SIG-M5 treated with dmso at 0.1 percent for 504 hours (cell line): ENCODE results near the gene SPATA17.
"Not testable (repeated sequence)": the region's sequence is repeated elsewhere in the genome, so short reads cannot be mapped to it uniquely, and the experiment has no call there.

ENCODE experiments used
- DNase-seq: peaks from one replicate; lab custom pipeline; 2025; ENCODE audit not compliant: unreplicated experiment; lab: John Stamatoyannopoulos, UW

SPATA17 gene

GRCh38 chr1:217630711-217631591 lies at the start of gene SPATA17, which contains the start of gene GPATCH2:
Gene SPATA17, plus strand, starts transcription at chr1:217631344. Its CDS starts 35 bp downstream, at chr1:217631379.
Gene GPATCH2, minus strand, starts transcription at chr1:217631090. Its CDS starts 119 bp downstream, at chr1:217630971.
- DNase-seq = peak; percentile 96

- DNase-seq = not testable (repeated sequence)
Measured at GRCh38 chr1:217584286-217584811, 46.8 kb upstream of the SPATA17 start.

- peak; percentile 41 for DNase-seq
Measured at GRCh38 chr1:217585577-217585976, 45.6 kb upstream of the SPATA17 start.

DNA sequence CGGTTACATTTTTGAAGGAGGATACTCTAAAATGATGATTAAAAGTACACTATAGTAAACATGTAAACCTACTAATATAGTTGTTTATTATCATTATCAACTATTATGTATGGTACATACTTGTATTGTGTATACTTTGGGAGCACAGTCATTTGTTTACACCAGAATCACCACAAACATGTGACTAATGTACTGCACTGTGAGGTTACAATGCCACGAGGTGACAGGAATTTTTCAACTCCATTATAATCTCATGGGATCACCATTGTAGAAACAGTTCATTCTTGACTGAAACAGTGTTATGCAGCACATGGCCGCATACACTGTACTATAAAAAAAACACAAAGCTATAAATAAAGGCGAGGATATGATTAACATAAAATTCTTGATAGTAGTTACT lies 44.6 kb upstream of the SPATA17 start:
- DNase-seq = no peak

- no peak for DNase-seq
Measured at GRCh38 chr1:217590598-217590997, 40.5 kb upstream of the SPATA17 start.

GRCh38 chr1:217599154-217599553 lies 32.0 kb upstream of the SPATA17 start:
- DNase-seq = no peak

DNA sequence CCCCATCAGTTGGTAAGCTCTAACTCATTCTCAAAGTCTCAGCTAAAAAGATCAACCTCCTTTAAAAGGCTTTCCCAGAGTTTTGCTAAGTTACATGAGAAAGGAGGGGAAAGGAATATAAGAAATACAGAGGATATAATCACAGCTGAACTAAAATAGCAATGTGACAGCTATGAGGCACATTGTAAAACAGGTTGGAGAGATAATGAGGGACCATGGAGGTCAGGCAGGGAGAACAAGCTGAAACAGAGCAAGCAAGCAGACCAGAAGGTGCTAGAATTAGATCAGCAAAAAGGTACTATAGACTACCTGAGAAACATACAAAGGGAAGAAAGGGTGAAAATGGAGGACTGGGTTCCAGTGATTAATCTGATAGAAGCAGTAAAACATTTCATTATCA lies 28.8 kb upstream of the SPATA17 start:
- no peak for DNase-seq

- no peak for DNase-seq
Measured at GRCh38 chr1:217605390-217605789, 25.8 kb upstream of the SPATA17 start.

DNA sequence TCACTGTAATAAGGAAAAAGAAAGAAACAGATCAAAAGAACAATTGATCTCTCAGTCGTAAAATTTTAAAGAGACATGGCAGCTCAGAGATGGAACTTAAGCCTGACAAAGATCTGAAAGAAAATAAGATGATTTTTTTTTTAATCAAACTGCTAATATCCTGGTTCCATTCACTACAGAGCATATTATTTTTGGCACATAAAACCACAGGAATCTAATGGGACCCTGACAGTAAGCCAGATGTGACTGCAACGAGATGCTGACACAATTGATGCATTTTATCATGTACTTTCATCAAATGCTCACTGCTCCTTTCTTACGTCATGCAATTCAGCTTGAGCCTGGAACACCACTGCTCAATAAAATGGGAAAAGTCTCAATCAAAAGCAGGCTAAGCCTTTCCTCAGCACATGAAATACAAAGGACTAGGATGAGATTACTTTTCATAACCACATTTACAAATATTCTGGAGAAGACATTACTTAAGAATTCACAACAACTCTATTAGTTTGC lies 16.9 kb upstream of the SPATA17 start:
- DNase-seq = no peak

DNA sequence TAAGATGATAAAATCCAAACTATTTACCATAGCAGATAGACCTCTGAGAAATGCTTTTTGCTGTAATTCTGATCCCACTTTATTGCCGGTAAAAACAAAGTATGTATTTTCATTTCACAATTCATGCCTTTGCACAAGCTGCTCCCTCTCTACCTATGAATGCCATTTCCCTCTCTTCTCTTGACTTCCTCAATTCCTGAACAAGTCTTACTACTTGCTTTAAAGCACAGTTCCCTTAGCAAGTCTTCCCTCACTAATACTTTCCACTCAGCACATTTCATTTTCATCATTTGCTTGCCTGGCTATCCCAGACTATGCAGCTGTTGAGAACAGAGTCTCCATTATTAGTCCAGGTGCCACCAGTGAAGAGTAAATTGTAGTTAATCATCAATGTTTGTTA lies 14.0 kb upstream of the SPATA17 start:
- DNase-seq = peak; percentile 67

DNA sequence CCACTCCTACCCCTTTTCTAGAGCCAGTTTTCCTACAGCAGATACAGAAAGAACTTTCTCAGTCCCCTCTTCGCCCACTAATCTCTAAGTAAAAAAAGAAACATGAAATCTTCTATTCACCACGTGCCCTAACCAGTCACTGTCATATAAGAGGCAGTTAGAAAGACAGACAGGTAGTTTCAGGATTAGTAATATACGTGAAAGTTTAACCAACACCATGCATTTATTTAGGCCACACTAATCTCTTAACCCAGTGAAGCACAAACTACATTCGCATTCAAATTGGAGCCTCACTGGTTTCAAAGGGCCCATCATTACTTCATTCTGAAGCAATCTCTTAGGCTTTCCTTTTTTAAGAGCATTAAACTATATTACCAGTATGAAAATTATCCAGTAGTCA lies 10.3 kb upstream of the SPATA17 start:
- no peak for DNase-seq

- no peak for DNase-seq
Measured at GRCh38 chr1:217622042-217622441, 9.1 kb upstream of the SPATA17 start.

- DNase-seq = no peak
Measured at GRCh38 chr1:217626321-217626720, 4.8 kb upstream of the SPATA17 start.

GRCh38 chr1:217627431-217627830 lies 3.7 kb upstream of the SPATA17 start:
- DNase-seq = no peak

DNA sequence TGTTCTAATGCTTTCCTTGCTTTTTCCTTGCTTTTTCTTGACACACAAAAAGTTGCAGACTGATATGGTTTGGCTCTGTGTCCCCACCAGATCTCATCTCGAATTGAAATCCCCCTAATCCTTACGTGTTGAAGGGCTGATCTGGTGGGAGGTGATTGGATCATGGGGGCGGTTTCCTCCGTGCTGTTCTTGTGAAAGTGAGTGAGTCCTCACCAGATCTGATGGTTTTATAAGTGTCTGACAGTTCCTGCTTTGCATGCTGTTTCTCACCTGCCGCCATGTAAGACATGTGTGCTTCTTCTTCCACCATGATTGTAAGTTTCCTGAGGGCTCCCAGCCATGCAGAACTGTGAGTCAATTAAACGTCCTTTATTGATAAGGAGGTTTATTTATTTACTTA lies 11.3 kb downstream of the SPATA17 start:
- no peak for DNase-seq

GRCh38 chr1:217647791-217648190 lies 16.6 kb downstream of the SPATA17 start:
- DNase-seq = no peak

GRCh38 chr1:217650674-217651073 lies 19.5 kb downstream of the SPATA17 start:
- no peak for DNase-seq

- peak; percentile 17 for DNase-seq
Measured at GRCh38 chr1:217660353-217661062, 29.4 kb downstream of the SPATA17 start.

DNA sequence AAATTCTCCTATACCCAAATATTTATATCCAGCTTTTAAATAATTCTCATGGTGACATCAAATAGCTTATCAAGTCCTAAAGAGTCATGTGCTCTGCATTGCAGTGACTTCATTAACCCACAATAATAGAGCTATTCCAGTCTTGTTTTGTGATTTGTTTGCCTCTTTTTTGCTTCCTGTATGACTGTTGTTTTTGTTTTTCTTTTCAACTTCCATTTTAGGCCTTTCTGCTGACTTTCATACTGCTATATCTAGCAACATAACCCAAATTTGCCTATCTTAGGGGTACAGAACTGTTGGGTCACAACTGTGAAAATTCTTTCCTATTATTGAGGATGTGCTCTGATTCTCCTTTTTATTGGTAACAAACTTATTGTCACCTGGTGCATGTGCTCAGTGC lies 30.3 kb downstream of the SPATA17 start:
- no peak for DNase-seq

GRCh38 chr1:217668351-217668940 lies 37.3 kb downstream of the SPATA17 start:
- no peak for DNase-seq

GRCh38 chr1:217673387-217673786 lies 42.2 kb downstream of the SPATA17 start:
- DNase-seq = peak; percentile 89
